ENCODE data around the gene ADSS2.
"Not testable (repeated sequence)": the region's sequence is repeated elsewhere in the genome, so short reads cannot be mapped to it uniquely, and the experiment has no call there.

The ADSS2 gene

GRCh38 chr1:244395965-244396364, 55.7 kb downstream of the ADSS2 start:
- no peak for DNase-seq (ENCODE audit: low read depth in 2 of 2)

GRCh38 chr1:244394826-244395765, 56.6 kb downstream of the ADSS2 start:
- no peak for DNase-seq (ENCODE audit: low read depth in 2 of 2)

- DNase-seq (ENCODE audit: low read depth in 2 of 2): no peak
These were observed 57.4 kb downstream of the ADSS2 start for GRCh38 chr1:244394346-244394745.

GRCh38 chr1:244393604-244394176, 58.0 kb downstream of the ADSS2 start:
- DNase-seq (ENCODE audit: low read depth in 2 of 2): no peak

- no peak for DNase-seq (ENCODE audit: low read depth in 2 of 2)
These were observed 59.9 kb downstream of the ADSS2 start for GRCh38 chr1:244391761-244392160.

- DNase-seq (ENCODE audit: low read depth in 2 of 2): no peak
These were observed 62.7 kb downstream of the ADSS2 start for GRCh38 chr1:244388961-244389360.

GRCh38 chr1:244387415-244387814, 64.3 kb downstream of the ADSS2 start:
- no peak for DNase-seq (ENCODE audit: low read depth in 2 of 2)

- no peak for DNase-seq (ENCODE audit: low read depth in 2 of 2)
These were observed 65.1 kb downstream of the ADSS2 start for GRCh38 chr1:244386595-244386994.

- no peak for DNase-seq (ENCODE audit: low read depth in 2 of 2)
These were observed 67.6 kb downstream of the ADSS2 start for GRCh38 chr1:244384066-244384465.

- DNase-seq (ENCODE audit: low read depth in 2 of 2): no peak
These were observed 68.3 kb downstream of the ADSS2 start for GRCh38 chr1:244383278-244383884.

- peak; percentile 57 to 59 for DNase-seq (ENCODE audit: low read depth in 2 of 2)
These were observed 69.7 kb downstream of the ADSS2 start for GRCh38 chr1:244381878-244382565.

- DNase-seq (ENCODE audit: low read depth in 2 of 2): no peak
These were observed 75.6 kb downstream of the ADSS2 start for GRCh38 chr1:244376126-244376525.

GRCh38 chr1:244375051-244375450, 76.7 kb downstream of the ADSS2 start:
- no peak for DNase-seq (ENCODE audit: low read depth in 2 of 2)

GRCh38 chr1:244374484-244374883, 77.2 kb downstream of the ADSS2 start:
- not testable (repeated sequence) for DNase-seq (ENCODE audit: low read depth in 2 of 2)

- DNase-seq (ENCODE audit: low read depth in 2 of 2): no peak
These were observed 80.2 kb downstream of the ADSS2 start for GRCh38 chr1:244371242-244372141.

- no peak for DNase-seq (ENCODE audit: low read depth in 2 of 2)
These were observed 81.6 kb downstream of the ADSS2 start for GRCh38 chr1:244370060-244370637.

- no peak for DNase-seq (ENCODE audit: low read depth in 2 of 2)
These were observed 82.3 kb downstream of the ADSS2 start for GRCh38 chr1:244369256-244370057.

GRCh38 chr1:244368279-244368678, 83.4 kb downstream of the ADSS2 start:
- no peak for DNase-seq (ENCODE audit: low read depth in 2 of 2)

- no peak for DNase-seq (ENCODE audit: low read depth in 2 of 2)
These were observed 84.2 kb downstream of the ADSS2 start for GRCh38 chr1:244367399-244368114.
